GM19438 (cell line): Measurements from ENCODE around the gene KLRC4.
"Not testable (repeated sequence)": the region's sequence is repeated elsewhere in the genome, so short reads cannot be mapped to it uniquely, and the experiment has no call there.

ENCODE experiments used
- ATAC-seq: cut with Tn5 transposase; IDR thresholded peaks from one replicate; pipeline ENCODE4 v1.9.1; 2021; ENCODE audit warnings: low read depth; ENCODE audit not compliant: unreplicated experiment

The KLRC4 gene

GRCh38 chr12:10369557-10370415, 39.8 kb downstream of the KLRC4 start:
- ATAC-seq, result no peak

GRCh38 chr12:10368206-10369171, 41.1 kb downstream of the KLRC4 start:
- no peak for ATAC-seq

GRCh38 chr12:10367714-10368113, 41.8 kb downstream of the KLRC4 start:
- not testable (repeated sequence) for ATAC-seq

- no peak for ATAC-seq
Observed at GRCh38 chr12:10366875-10367274, 42.7 kb downstream of the KLRC4 start.

GRCh38 chr12:10365696-10366405, 43.7 kb downstream of the KLRC4 start:
- no peak for ATAC-seq

GRCh38 chr12:10364815-10365622, 44.5 kb downstream of the KLRC4 start:
- peak; percentile 54 for ATAC-seq

GRCh38 chr12:10363914-10364814, 45.4 kb downstream of the KLRC4 start:
- peak; percentile 95 for ATAC-seq

- ATAC-seq, result no peak
Observed at GRCh38 chr12:10363658-10363913, 46.0 kb downstream of the KLRC4 start.

- no peak for ATAC-seq
Observed at GRCh38 chr12:10362828-10363657, 46.5 kb downstream of the KLRC4 start.

GRCh38 chr12:10362325-10362724, 47.2 kb downstream of the KLRC4 start:
- ATAC-seq, result no peak

GRCh38 chr12:10361622-10362021, 47.9 kb downstream of the KLRC4 start:
- no peak for ATAC-seq

- ATAC-seq, result no peak
Observed at GRCh38 chr12:10361084-10361483, 48.5 kb downstream of the KLRC4 start.

- ATAC-seq, result no peak
Observed at GRCh38 chr12:10358969-10359368, 50.6 kb downstream of the KLRC4 start.

- no peak for ATAC-seq
Observed at GRCh38 chr12:10358131-10358530, 51.4 kb downstream of the KLRC4 start.
